ENCODE measurements around the gene GRIK3. TPM values are rescaled to one million over a fixed set of nuclear protein-coding genes. Genes with fewer than 3 reads are reported as not detected.

Gene GRIK3
- total and polyA plus RNA-seq, 2 of the 8 experiments (the other 6 are each of a cell fraction or from before 2014, with no cell fraction given): 2.1 to 3.4 TPM

DNA sequence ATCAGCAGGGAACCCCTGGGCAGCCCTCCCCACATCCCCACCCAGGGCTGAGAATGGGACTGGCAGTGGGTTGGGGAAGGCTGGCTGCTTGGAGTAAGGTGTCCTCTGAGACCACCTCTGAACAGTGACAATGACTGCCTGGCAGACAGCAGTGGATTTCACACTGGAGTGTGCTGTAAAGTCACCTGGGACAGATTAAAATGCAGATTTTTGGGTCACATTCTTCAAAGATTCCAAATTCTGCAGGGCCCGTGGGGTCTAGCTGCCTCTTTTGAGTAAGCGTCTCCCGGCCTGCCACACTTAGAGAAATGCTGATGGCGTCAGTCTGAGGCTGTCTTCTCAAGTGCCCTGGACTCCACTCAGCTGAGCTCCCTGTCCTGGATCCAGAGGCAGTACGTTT lies 164.5 kb downstream of the GRIK3 start:
- H3K4me1 ChIP-seq (replicated peaks in 1 of 4; ENCODE audit: control insufficient read depth in 3 of 4, insufficient read depth in 4 of 4, low read length in 3 of 4): no peaks in the 10 kb centered on the region; a peak in 1 of 7 replicates
- no peak overlapping the region for H4K91ac ChIP-seq (replicated peaks; ENCODE audit: insufficient read length, low read length)
- H3K23ac ChIP-seq (ENCODE audit: insufficient read length): no peak overlapping the region
- no peak overlapping the region for H2BK120ac ChIP-seq (replicated peaks; ENCODE audit: low read depth, low read length)
- DNase-seq (ENCODE audit: low read depth in 1 of 2, low spot score in 2 of 2) (no peak), FAIRE-seq (no peak)
- no peak overlapping the region for H4K8ac ChIP-seq (ENCODE audit: extremely low read depth, insufficient read depth, low read length)
- H2BK15ac ChIP-seq (ENCODE audit: low read length): no peak overlapping the region
- peaks cover 0 to 2% of the 10 kb centered on the region in 2 experiments for H4K20me1 ChIP-seq (replicated peaks in 1 of 2; ENCODE audit: control insufficient read depth in 1 of 2, insufficient read depth in 2 of 2, low read length in 2 of 2)
- no peak overlapping the region; the same call in 1 of the 2 replicates for H3K27ac ChIP-seq (ENCODE audit: low read depth, low read length)
- no peak overlapping the region for H3K4me2 ChIP-seq (ENCODE audit: insufficient read depth in 1 of 2, low read depth in 2 of 2, low read length in 2 of 2)
- no peak overlapping the region for H3K56ac ChIP-seq (replicated peaks; ENCODE audit: insufficient read length, low read depth, low read length)
- 0 out of 2 replicates have a peak overlapping the region, but pooled peaks have one; percentile 40 for H2AK5ac ChIP-seq (ENCODE audit: low read depth, low read length)
- H3K27me3 ChIP-seq (replicated peaks in 1 of 4; ENCODE audit: control insufficient read depth in 3 of 4, extremely low read depth in 1 of 4, insufficient read depth in 3 of 4, low read length in 3 of 4): no peaks in the 10 kb centered on the region
- H3K9me3 ChIP-seq (ENCODE audit: insufficient read depth in 2 of 2, low read depth in 1 of 2, low read length in 1 of 2): no peaks in the 10 kb centered on the region
- POLR2A ChIA-PET (ENCODE audit: partially characterized antibody): no interaction called here
- no peak overlapping the region for H2BK20ac ChIP-seq (ENCODE audit: low read length)
- no peak overlapping the region for H4K5ac ChIP-seq (ENCODE audit: insufficient read length, low read depth, low read length)
- no peaks in the 10 kb centered on the region for H3K23me2 ChIP-seq (ENCODE audit: low read depth, low read length)
- H3K79me1 ChIP-seq (ENCODE audit: low read depth, low read length): no peaks in the 10 kb centered on the region
- H2BK12ac ChIP-seq (ENCODE audit: low read depth, low read length): no peak overlapping the region
- H3K4me3 ChIP-seq (ENCODE audit: extremely low read depth in 1 of 4, insufficient read depth in 2 of 4, low read depth in 3 of 4, low read length in 4 of 4): no peak overlapping the region
- WGBS, 2 experiments (ENCODE audit: extremely low coverage in 1 of 2, insufficient coverage in 1 of 2, insufficient read length in 1 of 2, insufficient replicate concordance in 2 of 2, low coverage in 1 of 2, low lambda C conversion rate in 2 of 2, missing lambda C conversion rate in 1 of 2): 77% methylated on average over 5 of the region's 5 CpGs; no CpG with 5 or more reads in 1 of the 2 experiments
- no peak overlapping the region; the same call in 1 of the 2 replicates for H3K18ac ChIP-seq (ENCODE audit: extremely low read depth, low read length)
- CTCF ChIA-PET (ENCODE audit: partially characterized antibody): interaction anchor here (1.0 to 13.5 kb wide), 8 partner anchors 16 to 294 kb away, joined by 3 to 211 read pairs (median 4); no protein-coding TSS in a partner anchor
- H3K79me2 ChIP-seq (ENCODE audit: control insufficient read depth in 1 of 2, insufficient read depth in 2 of 2, low read length in 2 of 2): no peaks in the 10 kb centered on the region
- no peak overlapping the region for H3K4ac ChIP-seq (replicated peaks; ENCODE audit: insufficient read length, low read depth, low read length)
- H2AFZ ChIP-seq (ENCODE audit: low read length): no peak overlapping the region
- H2BK5ac ChIP-seq (ENCODE audit: low read depth, low read length): no peak overlapping the region; the same call in 1 of the 2 replicates
- no peak overlapping the region for H3K9ac ChIP-seq (replicated peaks in 1 of 4; ENCODE audit: extremely low read depth in 1 of 4, low read depth in 3 of 4, low read length in 3 of 4)
- no peaks in the 10 kb centered on the region for H3K36me3 ChIP-seq (ENCODE audit: control insufficient read depth in 2 of 4, insufficient read depth in 4 of 4, low read length in 3 of 4)
- no peak overlapping the region for H3K14ac ChIP-seq (ENCODE audit: insufficient read length)
- TF ChIP-seq JUND (IDR thresholded peaks at IDR 0.05; ENCODE audit: low read length) (no peak), POU5F1 (IDR thresholded peaks at IDR 0.05; ENCODE audit: low read depth, low read length) (no peak), CTBP2 (IDR thresholded peaks at IDR 0.05; ENCODE audit: borderline replicate concordance, insufficient read depth, insufficient read length, low read length) (no peak), RFX5 (IDR thresholded peaks at IDR 0.05; ENCODE audit: borderline replicate concordance, low read depth, low read length) (no peak), CREB1 (IDR thresholded peaks at IDR 0.05) (no peak), SIRT6 (IDR thresholded peaks at IDR 0.05; ENCODE audit: low read length) (no peak), HDAC2 (IDR thresholded peaks at IDR 0.05; ENCODE audit: borderline replicate concordance in 1 of 2, low read depth in 2 of 2, low read length in 2 of 2) (no peak), JUN (IDR thresholded peaks at IDR 0.05; ENCODE audit: low read depth, low read length) (no peak), POLR2A (IDR thresholded peaks at IDR 0.05; ENCODE audit: control extremely low read depth in 1 of 2, low read depth in 2 of 2, low read length in 2 of 2) (no peak), GTF2F1 (IDR thresholded peaks at IDR 0.05; ENCODE audit: borderline replicate concordance, low read depth, low read length) (no peak), CHD1 (IDR thresholded peaks at IDR 0.05; ENCODE audit: low read depth, low read length) (no peak), TAF7 (optimal IDR thresholded peaks at IDR 0.05; ENCODE audit: borderline replicate concordance, low read depth, low read length) (no peak), ASH2L (IDR thresholded peaks at IDR 0.05; ENCODE audit: low read length) (no peak)
